NCI-H187 (cell line): ENCODE measurements around the gene GBA3.
A peak's percentile ranks its signal among the peaks of the same experiment; 100 is the strongest.

Source experiments
- DNase-seq, 2 experiments: peaks; one replicate each; lab custom pipeline; 2025; lab: John Stamatoyannopoulos, UW

The GBA3 gene

GRCh38 chr4:22780797-22781196, 88.1 kb downstream of the GBA3 start:
- DNase-seq, result no peak

- no peak for DNase-seq
Observed at GRCh38 chr4:22787753-22788375, 95.1 kb downstream of the GBA3 start.

- no peak for DNase-seq
Observed at GRCh38 chr4:22790631-22791030, 97.9 kb downstream of the GBA3 start.

DNA sequence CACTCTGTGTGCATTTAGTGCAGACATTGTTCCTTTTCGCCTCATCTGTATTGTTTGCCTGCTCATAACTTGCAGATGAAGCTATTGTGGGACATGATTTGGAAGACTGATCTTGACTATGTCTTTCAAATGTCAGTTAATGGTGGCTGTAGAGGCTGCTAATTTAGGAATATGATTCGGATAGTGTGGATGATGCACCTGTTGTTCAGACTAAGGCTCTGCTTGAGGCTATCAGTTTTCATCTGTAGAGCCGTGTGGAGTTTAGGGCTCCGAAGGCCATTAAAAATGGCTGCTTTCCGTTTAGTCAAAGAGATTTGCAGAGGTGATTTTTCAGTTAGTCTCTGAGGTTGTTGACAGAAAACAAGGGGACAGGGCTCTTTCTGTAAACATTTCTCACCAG, 102.0 kb downstream of the GBA3 start:
- no peak for DNase-seq

DNA sequence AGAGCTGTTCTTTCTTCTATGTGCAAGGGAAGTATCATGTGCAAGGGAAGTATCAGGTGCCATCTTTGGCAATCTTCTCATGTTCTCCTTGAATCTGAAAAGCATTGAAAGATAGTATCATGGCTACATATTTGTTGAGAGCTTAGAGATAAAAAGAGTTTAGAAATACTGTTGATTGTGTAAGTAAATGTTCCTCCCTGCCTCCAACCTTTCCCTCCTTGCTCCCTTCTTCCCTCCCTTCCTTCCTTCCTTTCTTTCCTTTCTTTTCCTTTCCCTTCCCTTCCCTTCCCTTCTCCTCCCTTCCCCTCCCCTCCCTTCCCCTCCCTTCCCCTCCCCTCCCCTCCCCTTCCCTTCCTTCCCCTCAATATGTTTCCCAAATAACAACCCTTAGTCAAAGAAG, 108.7 kb downstream of the GBA3 start:
- DNase-seq, result no peak

- DNase-seq, result no peak
Observed at GRCh38 chr4:22802876-22803275, 110.1 kb downstream of the GBA3 start.

DNA sequence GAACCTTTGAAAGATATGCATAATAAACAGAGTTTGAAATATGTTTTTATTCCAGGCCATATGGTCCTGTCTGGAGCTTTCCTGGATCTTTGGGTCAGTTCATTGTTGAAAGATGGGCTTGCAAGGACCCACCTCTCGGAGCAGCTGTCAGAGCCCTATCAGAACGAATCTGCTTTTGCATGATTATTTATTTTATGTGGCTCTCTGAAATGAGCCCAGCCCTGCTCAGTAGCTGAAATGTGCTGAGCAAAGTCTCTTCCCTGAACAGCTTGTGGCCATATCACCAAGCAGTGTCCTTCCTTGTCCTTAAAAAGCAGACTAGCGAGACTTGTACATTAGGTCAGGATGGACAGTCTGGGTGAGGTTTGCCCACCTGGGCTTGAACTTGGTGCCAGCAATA, 110.8 kb downstream of the GBA3 start:
- DNase-seq, result no peak

GRCh38 chr4:22814906-22815305, 122.2 kb downstream of the GBA3 start:
- no peak for DNase-seq

DNA sequence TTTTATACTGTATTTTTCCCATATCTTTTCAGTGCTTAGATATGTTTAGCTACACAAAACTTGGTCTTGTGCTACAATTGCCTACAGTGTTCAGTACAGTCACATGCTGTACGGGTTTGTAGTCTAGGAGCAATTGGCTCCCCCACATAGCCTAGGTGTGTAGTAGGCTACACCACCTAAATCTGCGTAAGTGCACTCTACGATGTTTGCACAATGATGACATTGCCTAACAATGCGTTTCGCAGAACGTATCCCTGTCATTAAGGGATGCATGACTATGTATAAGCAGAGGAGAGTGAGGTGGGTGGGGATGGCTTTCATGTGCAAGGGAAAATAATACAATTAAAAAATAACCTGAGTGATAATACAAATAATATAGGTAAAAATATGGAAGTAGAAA, 131.4 kb downstream of the GBA3 start:
- peak in 1 of 2 experiments; percentile 5 for DNase-seq

DNA sequence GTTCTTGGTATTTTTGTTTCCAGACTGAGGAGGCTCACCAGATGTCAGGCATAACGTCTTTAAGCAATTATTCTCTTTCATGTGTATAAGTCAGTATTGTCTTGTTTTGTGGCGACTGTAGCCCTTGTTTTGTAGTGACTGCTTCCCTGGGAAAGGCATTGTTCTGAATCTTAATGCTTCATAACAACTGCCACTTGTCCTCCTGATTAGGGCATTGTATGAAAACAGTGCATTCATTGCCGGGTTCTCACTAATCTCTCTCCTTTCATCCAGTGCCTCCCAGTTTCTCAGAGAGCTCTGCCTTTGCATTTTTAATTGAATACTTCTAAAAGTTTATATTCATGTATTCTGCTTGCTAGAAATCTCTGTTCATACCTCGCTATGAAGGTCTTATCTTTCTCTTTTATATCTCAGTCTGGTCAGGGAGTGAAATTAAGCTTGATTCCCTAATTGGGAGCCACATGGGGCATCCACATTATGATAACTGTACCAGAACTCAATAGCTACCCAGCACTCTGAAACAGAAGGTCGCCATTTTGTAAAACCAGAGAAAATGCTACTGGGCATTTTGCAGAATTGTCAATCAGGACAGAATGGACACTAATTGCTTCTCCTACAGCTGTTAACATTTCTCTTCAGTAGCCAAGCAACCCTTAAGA, 149.8 kb downstream of the GBA3 start:
- DNase-seq, result no peak

GRCh38 chr4:22848332-22848731, 155.6 kb downstream of the GBA3 start:
- DNase-seq, result no peak

GRCh38 chr4:22850055-22850454, 157.3 kb downstream of the GBA3 start:
- DNase-seq, result no peak

GRCh38 chr4:22850630-22851029, 157.9 kb downstream of the GBA3 start:
- DNase-seq, result no peak

DNA sequence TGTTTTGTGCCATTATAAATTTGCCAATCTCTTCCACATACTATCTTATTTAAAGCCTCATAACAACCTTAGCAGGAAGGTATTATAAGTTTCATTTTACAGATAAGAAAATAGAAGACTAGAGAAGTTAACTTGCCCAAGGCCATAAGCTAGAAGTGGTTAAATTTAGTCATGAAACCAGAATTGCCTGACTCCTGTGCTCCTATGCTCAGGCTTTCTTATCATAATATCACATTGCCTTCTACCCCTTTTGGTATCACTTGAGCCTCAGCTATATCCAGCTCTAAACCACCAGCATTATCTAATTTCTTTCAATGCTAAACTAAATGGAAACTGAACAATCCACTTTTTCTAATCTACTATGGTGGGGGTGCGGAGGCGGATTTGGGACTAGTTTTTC, 164.7 kb downstream of the GBA3 start:
- DNase-seq, result no peak

DNA sequence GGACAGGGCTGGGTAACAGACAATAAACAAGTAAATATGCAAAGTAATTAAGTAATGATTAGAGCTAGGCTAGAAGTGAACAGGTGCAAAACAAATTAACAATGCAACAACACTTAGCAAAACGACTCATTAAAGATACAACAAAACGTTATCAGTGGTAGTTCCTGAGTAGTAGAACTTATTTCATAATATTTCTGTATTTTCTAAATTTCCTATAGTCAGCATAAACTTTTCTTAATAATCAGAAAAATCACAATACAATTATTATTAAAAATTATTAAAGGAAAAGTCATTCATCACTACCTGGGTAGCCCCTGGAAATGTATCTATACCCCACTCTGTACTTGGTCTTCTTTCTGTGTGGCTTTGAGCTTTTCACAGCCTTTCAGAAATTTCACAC, 166.6 kb downstream of the GBA3 start:
- no peak for DNase-seq
